ENCODE data around the gene IL10. TPM values are rescaled to one million over a fixed set of nuclear protein-coding genes. Genes with fewer than 3 reads are reported as not detected.
A peak's percentile ranks its signal among the peaks of the same experiment; 100 is the strongest.

The IL10 gene
- total RNA-seq, 4 donors from 2014 or later: 0.26 to 0.61 (median 0.34) TPM

DNA sequence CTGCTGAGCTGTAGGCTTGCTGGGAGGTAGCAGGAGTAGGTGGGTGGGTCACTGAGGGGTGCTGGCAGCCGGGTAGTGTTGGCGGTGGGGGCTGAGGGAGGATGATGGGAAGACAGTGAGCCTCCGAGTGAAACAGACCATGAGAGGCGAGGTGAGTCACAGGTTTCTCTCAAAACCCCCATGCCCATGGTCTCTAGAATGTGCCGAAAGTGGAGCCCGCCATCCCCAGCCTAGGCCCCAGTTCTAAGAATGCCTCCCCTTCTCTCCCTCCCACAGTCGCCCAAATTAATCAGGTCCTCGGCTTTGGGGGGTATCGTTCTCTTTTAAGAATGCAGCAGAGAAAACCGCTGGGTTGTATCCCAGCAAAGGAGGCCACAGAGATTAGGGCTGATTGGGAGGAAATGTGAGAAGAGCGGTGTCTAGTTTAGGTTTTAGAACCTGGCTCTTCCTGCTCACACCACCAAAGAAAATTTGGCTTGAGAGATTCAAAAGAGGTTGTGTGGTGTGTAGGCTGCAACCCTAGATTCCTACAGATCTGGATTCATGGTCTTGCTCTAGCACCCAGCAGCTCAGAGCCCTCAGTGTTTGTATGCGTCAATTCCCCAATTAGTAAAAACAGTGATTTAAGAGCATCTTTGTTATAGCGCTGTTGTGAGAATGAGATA lies 29.4 kb downstream of the IL10 start:
- no peak for DNase-seq
- intact Hi-C loops (cut with DNase I; ENCODE audit: low total_unique reads): no loop called here
- in situ Hi-C loops (cut with MboI; ENCODE audit: low sequenced_read_pairs in 4 of 4): no loop called here

DNA sequence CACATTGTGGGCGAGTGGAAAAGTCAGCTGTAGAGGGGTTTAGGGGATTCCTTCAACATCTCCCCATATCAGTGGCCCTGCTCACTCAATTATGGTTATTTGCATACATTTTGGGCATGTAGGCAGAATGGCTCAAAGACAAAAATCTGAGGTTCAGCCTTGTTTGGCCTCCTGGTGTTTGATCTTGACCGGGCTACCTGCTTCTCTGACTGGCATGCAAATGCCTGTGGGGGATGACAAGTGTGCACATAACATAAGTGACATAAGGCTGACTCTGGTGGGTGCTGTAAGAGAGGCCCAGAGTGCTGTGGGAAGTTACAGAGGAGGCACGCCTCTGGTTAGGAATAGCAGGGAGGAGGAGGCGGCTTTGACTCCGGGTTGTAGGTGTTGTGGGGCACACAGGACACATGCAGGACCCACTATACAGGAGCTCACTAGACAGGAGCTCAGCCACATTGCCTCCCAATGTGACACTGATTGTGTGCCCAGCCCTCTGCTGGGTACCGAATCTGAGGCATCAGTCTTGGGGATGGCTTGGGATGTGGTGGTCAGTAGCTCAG lies 31.1 kb downstream of the IL10 start:
- TF ChIP-seq, protein P1, sequence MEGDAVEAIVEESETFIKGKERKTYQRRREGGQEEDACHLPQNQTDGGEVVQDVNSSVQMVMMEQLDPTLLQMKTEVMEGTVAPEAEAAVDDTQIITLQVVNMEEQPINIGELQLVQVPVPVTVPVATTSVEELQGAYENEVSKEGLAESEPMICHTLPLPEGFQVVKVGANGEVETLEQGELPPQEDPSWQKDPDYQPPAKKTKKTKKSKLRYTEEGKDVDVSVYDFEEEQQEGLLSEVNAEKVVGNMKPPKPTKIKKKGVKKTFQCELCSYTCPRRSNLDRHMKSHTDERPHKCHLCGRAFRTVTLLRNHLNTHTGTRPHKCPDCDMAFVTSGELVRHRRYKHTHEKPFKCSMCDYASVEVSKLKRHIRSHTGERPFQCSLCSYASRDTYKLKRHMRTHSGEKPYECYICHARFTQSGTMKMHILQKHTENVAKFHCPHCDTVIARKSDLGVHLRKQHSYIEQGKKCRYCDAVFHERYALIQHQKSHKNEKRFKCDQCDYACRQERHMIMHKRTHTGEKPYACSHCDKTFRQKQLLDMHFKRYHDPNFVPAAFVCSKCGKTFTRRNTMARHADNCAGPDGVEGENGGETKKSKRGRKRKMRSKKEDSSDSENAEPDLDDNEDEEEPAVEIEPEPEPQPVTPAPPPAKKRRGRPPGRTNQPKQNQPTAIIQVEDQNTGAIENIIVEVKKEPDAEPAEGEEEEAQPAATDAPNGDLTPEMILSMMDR (IDR thresholded peaks at IDR 0.05 in 4 of 5, conservative IDR thresholded peaks at IDR 0.05 in 1 of 5): no peak
- no peak for TF ChIP-seq POLR2A (IDR thresholded peaks at IDR 0.05)
- Histone ChIP-seq H3K9me3 (no peaks in the 10 kb centered on the region), H3K4me1 (peaks cover 16 to 20% of the 10 kb centered on the region in 2 donors), H3K36me3 (no peaks in the 10 kb centered on the region), H3K4me3 (no peak overlapping the region), H3K27me3 (no peaks in the 10 kb centered on the region), H3K27ac (no peak overlapping the region)
- in situ Hi-C loops (cut with MboI; ENCODE audit: low sequenced_read_pairs in 4 of 4) (no loop called here), intact Hi-C loops (cut with DNase I; ENCODE audit: low total_unique reads) (no loop called here)
- DNase-seq (no peak), ATAC-seq (no peak)

More for the DNA sequence above, 29.4 kb downstream of the IL10 start:
- TF ChIP-seq, protein P1 (IDR thresholded peaks at IDR 0.05 in 4 of 5, conservative IDR thresholded peaks at IDR 0.05 in 1 of 5): no peak
- TF ChIP-seq POLR2A (IDR thresholded peaks at IDR 0.05): no peak
- H3K27me3 ChIP-seq: no peaks in the 10 kb centered on the region
- H3K4me3 ChIP-seq: no peak overlapping the region
- no peak overlapping the region for H3K27ac ChIP-seq
- no peaks in the 10 kb centered on the region for H3K9me3 ChIP-seq
- no peaks in the 10 kb centered on the region for H3K36me3 ChIP-seq
- H3K4me1 ChIP-seq: peaks cover 16 to 18% of the 10 kb centered on the region in 2 donors
- ATAC-seq: no peak

DNA sequence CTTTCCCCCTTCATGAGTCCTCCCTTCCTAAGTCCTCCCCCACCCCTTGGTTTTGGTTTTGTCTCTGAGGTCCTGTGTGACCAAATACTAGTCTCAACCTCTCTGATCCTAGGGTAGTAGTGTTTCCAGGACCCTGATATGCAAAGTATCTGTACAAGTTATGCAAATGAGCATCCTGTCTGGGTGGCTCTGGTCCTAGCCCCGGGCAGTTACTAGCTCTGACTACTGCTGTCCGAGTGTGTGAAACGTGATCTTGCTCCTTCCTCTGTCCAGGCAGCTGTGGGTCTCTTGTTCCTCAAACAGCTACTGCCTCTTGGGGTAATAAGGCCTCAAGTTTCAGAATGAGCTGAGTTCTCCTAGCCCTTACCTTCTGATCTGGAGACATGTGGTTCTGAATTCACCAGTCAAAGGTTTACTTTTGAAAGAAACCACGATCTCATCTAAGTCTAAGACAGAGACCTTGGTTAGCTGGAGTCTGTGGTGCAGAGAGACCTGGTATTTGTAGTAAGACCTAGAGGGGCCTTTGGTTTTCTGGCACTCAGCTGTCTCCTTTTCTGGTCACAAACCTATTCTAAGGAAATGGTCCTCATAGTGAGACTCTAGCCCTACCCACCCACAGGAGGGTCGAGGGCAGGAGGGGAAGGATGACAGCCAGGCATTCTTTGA lies 32.8 kb downstream of the IL10 start:
- Histone ChIP-seq H3K4me3 (no peak overlapping the region), H3K27ac (no peak overlapping the region), H3K27me3 (no peaks in the 10 kb centered on the region), H3K4me1 (peaks cover 16 to 20% of the 10 kb centered on the region in 2 donors), H3K36me3 (no peaks in the 10 kb centered on the region), H3K9me3 (no peaks in the 10 kb centered on the region)
- DNase-seq: no peak
- intact Hi-C loops (cut with DNase I; ENCODE audit: low total_unique reads): no loop called here
- in situ Hi-C loops (cut with MboI; ENCODE audit: low sequenced_read_pairs in 4 of 4): loop anchor here in 2 of 4 donors (10.0 kb wide), 2 partner anchors 75 to 175 kb away; no protein-coding TSS in a partner anchor
- peak; percentile 42 to 45 for ATAC-seq
- no peak for TF ChIP-seq POLR2A (IDR thresholded peaks at IDR 0.05)
- TF ChIP-seq, protein P1 (IDR thresholded peaks at IDR 0.05 in 4 of 5, conservative IDR thresholded peaks at IDR 0.05 in 1 of 5): no peak

DNA sequence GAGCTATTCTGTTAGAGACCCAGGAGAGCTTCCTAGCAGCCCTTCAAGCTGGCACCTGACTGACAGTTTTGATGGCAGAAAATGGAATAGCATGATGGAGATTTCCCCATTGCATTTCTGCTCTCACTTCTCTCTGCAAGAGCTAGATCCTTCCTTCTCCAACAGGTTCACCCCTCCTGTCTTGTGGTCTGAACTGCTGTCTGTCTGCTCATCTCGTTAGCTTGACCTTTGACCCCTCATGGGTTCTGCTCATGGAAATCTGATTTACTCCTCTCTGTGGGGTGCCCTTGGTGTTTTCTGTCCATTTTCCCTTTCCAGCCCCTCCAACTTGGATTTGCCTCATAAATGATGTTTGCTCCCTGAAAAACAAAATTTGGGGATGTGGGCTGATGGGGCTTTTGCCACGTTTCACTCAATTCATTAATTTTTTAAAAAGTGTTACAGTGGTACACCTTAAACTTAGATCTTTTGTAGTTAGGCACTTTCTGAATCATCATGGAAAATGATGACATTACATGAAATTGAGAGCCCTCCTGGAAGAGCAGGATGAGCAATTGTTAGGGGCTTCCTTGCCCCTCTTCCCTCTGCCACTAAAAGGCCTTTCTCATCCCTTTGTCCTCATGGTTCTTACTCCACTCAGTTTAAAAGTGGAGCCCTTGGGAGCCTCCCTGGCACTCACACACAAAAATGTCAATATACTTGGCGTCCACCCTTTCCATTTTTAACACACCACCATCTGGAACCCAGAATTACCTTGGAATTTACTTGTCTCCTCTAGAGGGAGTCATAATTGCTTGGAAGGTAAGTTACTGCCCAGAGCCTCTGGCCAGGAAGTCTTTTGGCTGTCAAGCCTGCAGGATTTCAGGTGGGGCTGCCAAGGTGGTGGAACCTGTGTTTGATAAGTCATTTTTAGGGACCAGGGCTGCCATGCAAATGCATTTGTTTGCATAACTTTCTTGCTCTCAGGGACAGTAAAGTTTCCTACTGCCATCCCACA lies 33.6 kb downstream of the IL10 start:
- intact Hi-C loops (cut with DNase I; ENCODE audit: low total_unique reads) (no loop called here), in situ Hi-C loops (cut with MboI; ENCODE audit: low sequenced_read_pairs in 4 of 4) (loop anchor here in 2 of 4 donors (10.0 kb wide), 2 partner anchors 76 to 176 kb away; no protein-coding TSS in a partner anchor)
- H3K9me3 ChIP-seq: no peaks in the 10 kb centered on the region
- ATAC-seq (peak in 1 of 2 donors; percentile 17), DNase-seq (no peak)
- H3K36me3 ChIP-seq: peaks cover 0 to 3% of the 10 kb centered on the region in 2 donors
- H3K27me3 ChIP-seq: no peaks in the 10 kb centered on the region
- TF ChIP-seq, protein P1 (IDR thresholded peaks at IDR 0.05 in 4 of 5, conservative IDR thresholded peaks at IDR 0.05 in 1 of 5): peak in 2 of 5 experiments; percentile 10 to 15
- no peak for TF ChIP-seq POLR2A (IDR thresholded peaks at IDR 0.05)
- H3K27ac ChIP-seq: no peak overlapping the region
- no peak overlapping the region for H3K4me3 ChIP-seq
- peaks cover 16 to 20% of the 10 kb centered on the region in 2 donors for H3K4me1 ChIP-seq
